NCI-H1105 treated with DMSO at 0.1 percent for 48 hours (cell line): ENCODE data around the gene RNF133.
"Not testable (repeated sequence)": the region's sequence is repeated elsewhere in the genome, so short reads cannot be mapped to it uniquely, and the experiment has no call there.

Experiments used
- DNase-seq: peaks from one replicate; lab custom pipeline; 2025; lab: John Stamatoyannopoulos, UW

The RNF133 gene

GRCh38 chr7:122689346-122690109 lies 9.4 kb downstream of the RNF133 start:
- no peak for DNase-seq

GRCh38 chr7:122688400-122688998 lies 10.4 kb downstream of the RNF133 start:
- DNase-seq = no peak

GRCh38 chr7:122686360-122686878 lies 12.5 kb downstream of the RNF133 start:
- DNase-seq = no peak

- DNase-seq = no peak
Observed at GRCh38 chr7:122684504-122684903, 14.4 kb downstream of the RNF133 start.

GRCh38 chr7:122682815-122683550 lies 15.9 kb downstream of the RNF133 start:
- DNase-seq = no peak

GRCh38 chr7:122681186-122681585 lies 17.7 kb downstream of the RNF133 start:
- DNase-seq = not testable (repeated sequence)

- DNase-seq = no peak
Observed at GRCh38 chr7:122679813-122680212, 19.1 kb downstream of the RNF133 start.

- not testable (repeated sequence) for DNase-seq
Observed at GRCh38 chr7:122679269-122679709, 19.6 kb downstream of the RNF133 start.

- DNase-seq = no peak
Observed at GRCh38 chr7:122677149-122677548, 21.8 kb downstream of the RNF133 start.

GRCh38 chr7:122676466-122676865 lies 22.5 kb downstream of the RNF133 start:
- DNase-seq = no peak

GRCh38 chr7:122675621-122676020 lies 23.3 kb downstream of the RNF133 start:
- DNase-seq = no peak

GRCh38 chr7:122675011-122675410 lies 23.9 kb downstream of the RNF133 start:
- DNase-seq = no peak

GRCh38 chr7:122674502-122674901 lies 24.4 kb downstream of the RNF133 start:
- peak; percentile 72 for DNase-seq

GRCh38 chr7:122673951-122674350 lies 25.0 kb downstream of the RNF133 start:
- DNase-seq = no peak

GRCh38 chr7:122672536-122672935 lies 26.4 kb downstream of the RNF133 start:
- no peak for DNase-seq

- no peak for DNase-seq
Observed at GRCh38 chr7:122663733-122664132, 35.2 kb downstream of the RNF133 start.

- DNase-seq = no peak
Observed at GRCh38 chr7:122658856-122659255, 40.1 kb downstream of the RNF133 start.

- no peak for DNase-seq
Observed at GRCh38 chr7:122653685-122654084, 45.2 kb downstream of the RNF133 start.

GRCh38 chr7:122652876-122653275 lies 46.0 kb downstream of the RNF133 start:
- no peak for DNase-seq

GRCh38 chr7:122651451-122651850 lies 47.5 kb downstream of the RNF133 start:
- no peak for DNase-seq
